IMR-90 (cell line): ENCODE measurements around the gene IGDCC3. TPM values are rescaled to one million over a fixed set of nuclear protein-coding genes. Genes with fewer than 3 reads are reported as not detected.

Experiments used
- ATAC-seq: fragments of 200-7000 bp; cut with Tn5 transposase; 2 replicates; pipeline ENCODE4 v1.9.1; 2020; ENCODE audit warnings: low read depth, mild to moderate bottlenecking, moderate library complexity
- BruUV-seq: library from RNA; stranded (reverse); fragments of 400-500 nt; replicated peaks from 2 replicates; lab custom pipeline; 2021; lab: Mats Ljungman, UMichigan
- CTCF ChIA-PET: fragments of 300-600 bp; formaldehyde crosslinking; extraction: SDS; loops from one replicate; lab custom pipeline; 2021; ENCODE audit warnings: antibody characterized with exemption; lab: Yijun Ruan, JAX
- POLR2A ChIA-PET: fragments of 300-600 bp; sonication (Branson Sonifier 250); formaldehyde crosslinking; loops from one replicate; lab custom pipeline; 2022; ENCODE audit warnings: antibody characterized with exemption; ENCODE audit not compliant: unreplicated experiment; lab: Charles Lee
- DNase-seq: peaks from one replicate; pipeline ENCODE4 v3.0.0; 2013
- H2AFZ ChIP-seq: replicated peaks from 2 replicates; pipeline ENCODE3; 2013; ENCODE audit warnings: low read length, mild to moderate bottlenecking; ENCODE audit not compliant: poor library complexity
- H2AK5ac ChIP-seq: 2 replicates; pipeline ENCODE4 v1.6.1; 2013; ENCODE audit warnings: low read depth, low read length, inconsistent platforms
- H2AK9ac ChIP-seq: replicated peaks from 2 replicates; pipeline ENCODE3; 2013; ENCODE audit warnings: mild to moderate bottlenecking, low read depth, low read length, moderate library complexity; ENCODE audit not compliant: poor library complexity
- H2BK120ac ChIP-seq: 2 replicates; pipeline ENCODE4 v1.6.1; 2013; ENCODE audit warnings: low read depth, low read length, inconsistent platforms
- H2BK15ac ChIP-seq: 3 replicates; pipeline ENCODE4 v1.6.1; 2013; ENCODE audit warnings: low read depth, low read length, inconsistent platforms
- H2BK20ac ChIP-seq: 2 replicates; pipeline ENCODE4 v1.6.1; 2013; ENCODE audit warnings: low read depth, mild to moderate bottlenecking, inconsistent platforms, low read length, moderate library complexity
- H2BK5ac ChIP-seq: 2 replicates; pipeline ENCODE4 v1.6.1; 2013; ENCODE audit warnings: mild to moderate bottlenecking, low read depth, low read length, inconsistent platforms; ENCODE audit not compliant: poor library complexity, severe bottlenecking
- H3K14ac ChIP-seq: replicated peaks from 2 replicates; pipeline ENCODE4 v1.6.1; 2013; ENCODE audit warnings: low read depth, low read length, inconsistent platforms
- H3K18ac ChIP-seq: 2 replicates; pipeline ENCODE4 v1.6.1; 2013; ENCODE audit warnings: low read depth, low read length, control low read depth
- H3K23ac ChIP-seq: 2 replicates; pipeline ENCODE4 v1.6.1; 2013; ENCODE audit warnings: low read depth, low read length, inconsistent platforms
- H3K27ac ChIP-seq: 2 replicates; pipeline ENCODE4 v1.5.1; 2013; ENCODE audit warnings: mild to moderate bottlenecking, control low read depth, low read length; ENCODE audit not compliant: insufficient read depth
- H3K27me3 ChIP-seq: 2 replicates; pipeline ENCODE4 v1.6.1; 2013; ENCODE audit warnings: low read length; ENCODE audit not compliant: control insufficient read depth, insufficient read depth
- H3K36me3 ChIP-seq: 2 replicates; pipeline ENCODE4 v1.6.1; 2013; ENCODE audit warnings: low read length, mixed read lengths; ENCODE audit not compliant: control insufficient read depth, insufficient read depth
- H3K4ac ChIP-seq: 2 replicates; pipeline ENCODE4 v1.6.1; 2013; ENCODE audit warnings: low read depth, low read length, inconsistent platforms
- H3K4me1 ChIP-seq: 2 replicates; pipeline ENCODE4 v1.6.1; 2013; ENCODE audit warnings: low read length, mixed read lengths; ENCODE audit not compliant: control insufficient read depth, insufficient read depth
- H3K4me2 ChIP-seq: 2 replicates; pipeline ENCODE4 v1.6.1; 2013; ENCODE audit warnings: low read depth, mild to moderate bottlenecking, control low read depth, low read length, moderate library complexity
- H3K4me3 ChIP-seq: 2 replicates; pipeline ENCODE4 v1.5.1; 2013; ENCODE audit warnings: low read depth, mild to moderate bottlenecking, control low read depth, low read length, moderate library complexity; ENCODE audit not compliant: insufficient read depth
- H3K56ac ChIP-seq: 2 replicates; pipeline ENCODE4 v1.6.1; 2013; ENCODE audit warnings: low read length, inconsistent platforms; ENCODE audit not compliant: insufficient read depth; ENCODE audit errors: extremely low read depth
- H3K79me1 ChIP-seq, 2 experiments: 2 replicates each; pipeline ENCODE4 v1.6.1; 2013; ENCODE audit warnings: low read length in 2 of 2, inconsistent platforms in 1 of 2, low read depth in 1 of 2
- H3K9ac ChIP-seq: 2 replicates; pipeline ENCODE4 v1.6.1; 2013; ENCODE audit warnings: low read depth, low read length, control low read depth
- H3K9me1 ChIP-seq: 2 replicates; pipeline ENCODE4 v1.6.1; 2013; ENCODE audit warnings: low read length, inconsistent platforms; ENCODE audit not compliant: insufficient read depth
- H3K9me3 ChIP-seq: 2 replicates; pipeline ENCODE4 v1.6.1; 2013; ENCODE audit warnings: low read length; ENCODE audit not compliant: control insufficient read depth, insufficient read depth
- H4K20me1 ChIP-seq: 2 replicates; pipeline ENCODE4 v1.6.1; 2013; ENCODE audit warnings: low read length, inconsistent platforms; ENCODE audit not compliant: insufficient read depth
- H4K5ac ChIP-seq: 2 replicates; pipeline ENCODE4 v1.6.1; 2013; ENCODE audit warnings: mild to moderate bottlenecking, low read depth, low read length, control low read depth
- H4K8ac ChIP-seq, 2 experiments: 2 replicates each; pipeline ENCODE4 v1.6.1; 2013; ENCODE audit warnings: low read depth in 2 of 2, low read length in 2 of 2, control low read depth in 1 of 2, inconsistent platforms in 1 of 2
- H4K91ac ChIP-seq: 2 replicates; pipeline ENCODE4 v1.6.1; 2013; ENCODE audit warnings: low read depth, low read length, inconsistent platforms; ENCODE audit not compliant: insufficient read depth
- FOS ChIP-seq: fragments of 150-350 bp; IDR thresholded peaks from 2 replicates; pipeline ENCODE4 v1.6.1; 2016; ENCODE audit warnings: low read depth, low read length
- WGBS, 2 experiments: methylation state at CpG; one replicate each; pipeline versions ENCODE4 v1.1.5 to v1.1.7; 2013; ENCODE audit warnings: missing lambda C conversion rate in 2 of 2; ENCODE audit not compliant: insufficient read length in 1 of 2; ENCODE audit errors: extremely low coverage in 2 of 2; 5-methylcytosine and 5-hydroxymethylcytosine counted together
- dilution Hi-C: fragments of 300-500 bp; cut with HindIII; formaldehyde crosslinking; loops from one replicate; pipeline ENCODE4 v1.14.3; 2018; ENCODE audit warnings: low sequenced_read_pairs; ENCODE audit not compliant: unreplicated experiment
- in situ Hi-C: fragments of 300-500 bp; cut with MboI; formaldehyde crosslinking; loops from 3 replicates; pipeline ENCODE4 v1.14.3; 2019; ENCODE audit warnings: low sequenced_read_pairs, inconsistent platforms, mixed read lengths
- intact Hi-C: fragments of 100-400 bp; cut with micrococcal nuclease; formaldehyde crosslinking; loops from 2 replicates; pipeline ENCODE4 v1.10.0; 2022
- polyA plus RNA-seq, 3 experiments: library from polyadenylated mRNA; depleted of rRNA; stranded (reverse); fragments of >200 nt; gene quantifications; 2 replicates each; pipeline ENCODE4 v1.2.3, GENCODE V29; 2012; ENCODE audit warnings: low replicate concordance in 1 of 3
- total RNA-seq: library from RNA; depleted of rRNA; stranded (reverse); fragments of >200 nt; gene quantifications from 2 replicates; pipeline ENCODE4 v1.2.3, GENCODE V29; 2012

IGDCC3 gene
- total and polyA plus RNA-seq, 2 of the 4 experiments (the other 2 are of a cell fraction), result 0.18 to 0.19 TPM

DNA sequence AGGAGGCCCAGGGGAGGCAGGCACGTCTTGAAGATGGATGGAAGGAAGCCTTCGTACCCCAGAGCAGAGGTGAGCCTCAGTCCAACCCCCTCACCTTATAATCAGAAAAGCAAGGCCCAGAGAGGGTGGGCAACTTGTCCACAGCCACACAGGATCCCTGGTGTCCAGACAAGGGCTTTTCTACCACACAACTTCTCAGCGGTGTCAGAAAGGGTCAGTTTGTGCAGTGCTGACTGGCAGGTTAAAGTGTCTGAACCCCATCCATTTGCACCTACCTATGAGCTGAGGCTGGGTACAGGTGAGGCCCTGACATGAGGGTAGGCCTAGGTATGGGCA, 8.6 kb downstream of the IGDCC3 start:
- no CpG with 5 or more reads among the region's 3 CpGs for WGBS, 2 experiments
- Histone ChIP-seq H2BK20ac (no peak overlapping the region), H3K56ac (no peak overlapping the region), H2BK15ac (no peak overlapping the region), H3K14ac (no peak overlapping the region), H2AK9ac (no peak overlapping the region), H4K91ac (no peak overlapping the region), H2BK120ac (no peak overlapping the region), H3K9me3 (no peaks in the 10 kb centered on the region), H3K9me1 (no peaks in the 10 kb centered on the region), H3K27ac (no peak overlapping the region), H4K20me1 (no peaks in the 10 kb centered on the region), H2BK5ac (no peak overlapping the region), H3K79me1 (no peaks in the 10 kb centered on the region), H2AFZ (no peak overlapping the region), H4K8ac (no peak overlapping the region), H3K18ac (no peak overlapping the region), H4K5ac (no peak overlapping the region), H3K23ac (no peak overlapping the region), H3K4ac (no peak overlapping the region), H3K4me1 (peaks cover 2% of the 10 kb centered on the region; the same call in 1 of the 2 replicates), H3K27me3 (peaks cover 56% of the 10 kb centered on the region), H2AK5ac (no peak overlapping the region), H3K36me3 (no peaks in the 10 kb centered on the region), H3K9ac (no peak overlapping the region), H3K4me2 (no peak overlapping the region), H3K4me3 (no peak overlapping the region)
- DNase-seq, result no peak
- dilution Hi-C loops, result no loop called here
- ATAC-seq, result no peak
- ChIA-PET POLR2A (no interaction called here), CTCF (interaction anchor here (0.5 to 1.8 kb wide), 4 partner anchors 16 to 64 kb away, joined by 3 to 4 read pairs (median 4); no protein-coding TSS in a partner anchor)
- in situ Hi-C loops, result no loop called here
- no peak for TF ChIP-seq FOS
- no TSS peak for BruUV-seq
- intact Hi-C loops, result no loop called here
